MCF 10A (cell line): ENCODE measurements around the gene TBC1D24. TPM values are rescaled to one million over a fixed set of nuclear protein-coding genes. Genes with fewer than 3 reads are reported as not detected.
"Not testable (repeated sequence)": the region's sequence is repeated elsewhere in the genome, so short reads cannot be mapped to it uniquely, and the experiment has no call there.

Experiments used
- BruUV-seq: library from RNA; stranded (reverse); fragments of 400-500 nt; replicated peaks from 2 replicates; lab custom pipeline; 2021; lab: Mats Ljungman, UMichigan
- CTCF ChIA-PET: fragments of 300-600 bp; sonication (Branson Sonifier 250); formaldehyde crosslinking; extraction: SDS; loops from one replicate; lab custom pipeline; 2021; ENCODE audit warnings: antibody characterized with exemption, inconsistent platforms; lab: Yijun Ruan, JAX
- POLR2A ChIA-PET: fragments of 300-600, 350-650 bp; sonication (Branson Sonifier 250); formaldehyde crosslinking; extraction: SDS; loops from one replicate; lab custom pipeline; 2020; ENCODE audit warnings: antibody characterized with exemption, inconsistent platforms; lab: Yijun Ruan, JAX
- DNase-seq: peaks from one replicate; pipeline ENCODE4 v3.0.0-alpha.2; 2018; ENCODE audit not compliant: unreplicated experiment
- H3K27ac Mint-ChIP-seq: one replicate; pipeline ENCODE4 v1.8.0; 2022; ENCODE audit warnings: mild to moderate bottlenecking, low read depth, mixed read lengths; ENCODE audit not compliant: unreplicated experiment
- H3K27me3 Mint-ChIP-seq: one replicate; pipeline ENCODE4 v1.8.0; 2022; ENCODE audit warnings: mixed read lengths; ENCODE audit not compliant: insufficient read depth, unreplicated experiment
- H3K36me3 Mint-ChIP-seq: one replicate; pipeline ENCODE4 v1.8.0; 2022; ENCODE audit warnings: mild to moderate bottlenecking, moderate library complexity, mixed read lengths; ENCODE audit not compliant: insufficient read depth, unreplicated experiment
- H3K4me1 Mint-ChIP-seq: one replicate; pipeline ENCODE4 v1.8.0; 2022; ENCODE audit warnings: mixed read lengths; ENCODE audit not compliant: insufficient read depth, unreplicated experiment
- H3K4me3 Mint-ChIP-seq: one replicate; pipeline ENCODE4 v1.8.0; 2022; ENCODE audit warnings: mild to moderate bottlenecking, moderate library complexity, mixed read lengths; ENCODE audit not compliant: unreplicated experiment
- H3K9me3 Mint-ChIP-seq: one replicate; pipeline ENCODE4 v1.8.0; 2022; ENCODE audit warnings: mixed read lengths; ENCODE audit not compliant: unreplicated experiment
- intact Hi-C: fragments of 100-400 bp; cut with micrococcal nuclease; formaldehyde crosslinking; loops from 2 replicates; pipeline ENCODE4 v1.14.1; 2022
- total RNA-seq: library from RNA; stranded (reverse); gene quantifications from 2 replicates; pipeline ENCODE4 v1.2.3, GENCODE V29; 2022
- TF ChIP-seq, protein P1 (sequence below): fragments of 200-600 bp; IDR thresholded peaks from one replicate; pipeline ENCODE4 v1.8.0; 2022; ENCODE audit warnings: antibody characterized with exemption, mild to moderate bottlenecking; ENCODE audit not compliant: unreplicated experiment

Gene TBC1D24
- total RNA-seq, 1 experiment from 2014 or later: 8.1 TPM

DNA sequence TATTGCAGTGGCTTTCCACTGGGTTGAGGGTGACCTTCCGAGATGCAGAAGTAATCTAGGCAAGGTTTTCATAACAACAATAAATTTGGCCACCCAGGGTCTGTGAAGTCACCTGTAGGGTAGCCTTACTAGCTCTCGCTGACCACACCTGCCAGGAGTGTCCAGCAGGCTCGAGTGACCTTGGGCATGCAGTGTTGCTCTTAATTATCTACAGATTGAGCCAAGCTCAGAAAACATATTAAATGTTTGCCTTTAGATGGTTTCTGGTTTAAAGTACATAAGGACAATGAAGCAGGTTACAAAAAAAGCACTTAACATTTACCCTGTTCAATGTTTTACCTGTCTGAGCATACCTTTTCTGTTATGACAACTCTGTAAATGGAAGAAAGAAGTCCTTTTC lies 1.8 kb downstream of the TBC1D24 start:
- Mint-ChIP-seq H3K27me3 (no peaks in the 10 kb centered on the region), H3K27ac (no peak overlapping the region), H3K4me1 (peaks cover 16% of the 10 kb centered on the region), H3K4me3 (no peak overlapping the region), H3K36me3 (peaks cover 10% of the 10 kb centered on the region), H3K9me3 (no peaks in the 10 kb centered on the region)
- intact Hi-C loops: no loop called here
- POLR2A ChIA-PET: no interaction called here
- BruUV-seq: no TSS peak
- TF ChIP-seq, protein P1, sequence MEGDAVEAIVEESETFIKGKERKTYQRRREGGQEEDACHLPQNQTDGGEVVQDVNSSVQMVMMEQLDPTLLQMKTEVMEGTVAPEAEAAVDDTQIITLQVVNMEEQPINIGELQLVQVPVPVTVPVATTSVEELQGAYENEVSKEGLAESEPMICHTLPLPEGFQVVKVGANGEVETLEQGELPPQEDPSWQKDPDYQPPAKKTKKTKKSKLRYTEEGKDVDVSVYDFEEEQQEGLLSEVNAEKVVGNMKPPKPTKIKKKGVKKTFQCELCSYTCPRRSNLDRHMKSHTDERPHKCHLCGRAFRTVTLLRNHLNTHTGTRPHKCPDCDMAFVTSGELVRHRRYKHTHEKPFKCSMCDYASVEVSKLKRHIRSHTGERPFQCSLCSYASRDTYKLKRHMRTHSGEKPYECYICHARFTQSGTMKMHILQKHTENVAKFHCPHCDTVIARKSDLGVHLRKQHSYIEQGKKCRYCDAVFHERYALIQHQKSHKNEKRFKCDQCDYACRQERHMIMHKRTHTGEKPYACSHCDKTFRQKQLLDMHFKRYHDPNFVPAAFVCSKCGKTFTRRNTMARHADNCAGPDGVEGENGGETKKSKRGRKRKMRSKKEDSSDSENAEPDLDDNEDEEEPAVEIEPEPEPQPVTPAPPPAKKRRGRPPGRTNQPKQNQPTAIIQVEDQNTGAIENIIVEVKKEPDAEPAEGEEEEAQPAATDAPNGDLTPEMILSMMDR: no peak
- DNase-seq: no peak
- CTCF ChIA-PET: interaction anchor here (0.5 kb wide), 1 partner anchor 10 kb away, joined by 4 read pairs; no protein-coding TSS in a partner anchor

DNA sequence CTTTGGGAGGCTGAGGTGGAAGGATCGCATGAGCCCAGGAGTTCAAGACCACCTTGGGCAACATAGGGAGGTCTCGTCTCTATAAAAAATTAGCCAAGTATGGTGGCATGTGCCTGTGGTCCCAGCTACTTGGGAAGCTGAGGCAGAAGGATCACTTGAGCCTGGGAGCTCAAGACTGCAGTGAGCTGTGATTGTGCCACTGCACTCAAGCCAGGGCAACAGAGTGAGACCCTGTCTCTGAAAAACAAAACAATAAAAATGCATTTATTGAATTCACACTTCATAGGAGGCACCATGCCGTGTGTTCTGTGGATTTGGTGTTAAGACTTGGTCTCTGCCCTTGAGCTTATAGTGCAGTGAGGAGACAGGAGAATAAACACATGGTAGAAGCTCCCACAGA lies 2.4 kb downstream of the TBC1D24 start:
- ChIA-PET CTCF (interaction anchor here (0.5 to 1.0 kb wide), 3 partner anchors 11 to 54 kb away, joined by 3 to 5 read pairs (median 4); no protein-coding TSS in a partner anchor), POLR2A (interaction anchor here (0.7 to 1.1 kb wide), 3 partner anchors 12 to 272 kb away, joined by 3 read pairs; partner anchors contain the start of genes MLST8 and TEDC2)
- Mint-ChIP-seq H3K27me3 (no peaks in the 10 kb centered on the region), H3K4me1 (peaks cover 16% of the 10 kb centered on the region), H3K27ac (no peak overlapping the region), H3K36me3 (peaks cover 10% of the 10 kb centered on the region), H3K9me3 (no peaks in the 10 kb centered on the region), H3K4me3 (no peak overlapping the region)
- no TSS peak for BruUV-seq
- TF ChIP-seq, protein P1: no peak
- DNase-seq: no peak
- intact Hi-C loops: no loop called here

DNA sequence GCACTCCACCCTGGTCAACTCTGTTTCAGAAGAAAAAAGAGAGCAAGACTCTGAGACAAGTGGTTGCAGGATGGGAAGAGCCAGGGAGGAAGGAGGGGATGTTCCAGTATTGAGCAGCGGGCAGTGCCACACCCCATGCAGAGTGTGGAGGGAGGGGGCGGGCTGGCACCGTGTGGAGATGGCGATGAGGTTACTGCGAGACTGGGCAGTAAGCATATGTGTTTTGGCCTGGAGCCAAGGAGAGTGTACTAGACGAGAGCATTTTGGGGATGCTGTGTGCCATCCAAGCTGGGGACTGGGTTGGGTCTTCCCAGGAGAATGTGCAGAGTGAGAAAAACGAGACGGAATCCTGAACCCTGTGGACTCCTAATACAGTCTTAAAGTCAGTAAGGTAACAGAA lies 3.4 kb downstream of the TBC1D24 start:
- Mint-ChIP-seq H3K36me3 (peaks cover 10% of the 10 kb centered on the region), H3K27ac (no peak overlapping the region), H3K9me3 (no peaks in the 10 kb centered on the region), H3K4me3 (no peak overlapping the region), H3K27me3 (no peaks in the 10 kb centered on the region), H3K4me1 (peaks cover 13% of the 10 kb centered on the region)
- ChIA-PET CTCF (interaction anchor here (0.5 to 1.0 kb wide), 5 partner anchors 20 to 116 kb away, joined by 3 to 5 read pairs (median 3); no protein-coding TSS in a partner anchor), POLR2A (interaction anchor here (0.6 to 1.1 kb wide), 3 partner anchors 18 to 273 kb away, joined by 3 to 4 read pairs (median 3); partner anchors contain the start of genes MLST8 and TEDC2)
- no TSS peak for BruUV-seq
- intact Hi-C loops: no loop called here
- TF ChIP-seq, protein P1: no peak
- DNase-seq: no peak

DNA sequence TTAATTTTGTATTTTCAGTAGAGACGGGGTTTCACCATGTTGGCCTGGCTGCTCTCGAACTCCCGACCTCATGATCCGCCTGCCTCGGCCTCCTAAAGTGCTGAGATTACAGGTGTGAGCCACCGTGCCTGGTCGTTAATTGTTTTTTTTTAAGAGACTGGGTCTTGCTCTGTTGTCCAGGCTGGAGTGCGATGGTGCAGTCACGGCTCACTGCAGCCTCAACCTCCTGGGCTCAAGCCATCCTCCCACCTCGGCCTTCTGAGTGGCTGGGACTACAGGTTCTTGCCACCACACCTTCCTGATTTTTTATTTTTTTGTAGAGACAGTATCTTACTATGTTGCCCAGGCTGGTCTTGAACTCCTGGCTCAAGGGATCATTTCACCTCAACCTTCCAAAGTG lies 5.1 kb downstream of the TBC1D24 start:
- Mint-ChIP-seq H3K36me3 (peaks cover 10% of the 10 kb centered on the region), H3K4me1 (peaks cover 12% of the 10 kb centered on the region)
- CTCF ChIA-PET, POLR2A ChIA-PET, DNase-seq, intact Hi-C loops, H3K9me3 Mint-ChIP-seq, BruUV-seq, H3K4me3 Mint-ChIP-seq, H3K27me3 Mint-ChIP-seq, H3K27ac Mint-ChIP-seq: not testable (repeated sequence)
